Activated effector memory CD4-positive, alpha-beta T cell treated with Interleukin-2 at 50 U/mL for 16 hours (primary cell): ENCODE results near the gene TBC1D5.

ENCODE experiments used
- DNase-seq: peaks from one replicate; pipeline ENCODE4 v3.0.0-alpha.2; 2020

TBC1D5 gene

DNA sequence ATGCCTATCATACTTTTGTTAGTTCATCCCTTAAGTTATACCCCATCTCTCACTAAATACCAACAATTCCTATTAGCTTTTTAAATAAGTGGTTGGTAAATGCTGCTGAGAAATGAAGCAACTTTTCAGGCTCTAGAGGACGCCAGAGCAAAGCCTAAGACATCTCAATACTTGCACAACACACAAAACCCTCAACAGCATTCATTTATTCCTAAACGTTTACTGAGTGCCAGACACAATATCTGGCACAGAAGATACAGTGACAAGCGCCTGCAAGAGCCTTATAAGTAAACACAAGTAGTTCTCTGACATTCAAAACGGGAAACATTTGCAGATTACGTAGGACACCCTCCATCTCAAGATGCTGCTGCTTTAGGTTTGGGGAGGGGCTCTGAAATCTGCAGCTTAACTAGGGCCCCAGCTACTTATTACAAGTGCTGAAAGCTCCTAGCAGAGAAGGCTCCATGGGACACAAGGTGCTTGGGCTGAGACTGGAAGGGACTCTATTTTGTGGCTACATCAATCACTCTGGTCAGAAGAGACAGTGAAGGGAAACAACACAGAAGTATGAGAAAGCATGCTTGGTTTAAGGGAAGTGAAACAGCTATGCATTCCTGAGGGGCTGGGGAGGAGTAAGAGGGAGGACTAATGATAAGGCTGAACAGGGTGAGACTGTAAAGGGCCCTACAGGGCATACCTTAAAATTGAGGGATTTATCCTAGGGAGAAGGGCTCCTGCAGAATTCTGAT, 546.4 kb downstream of the TBC1D5 start:
- DNase-seq: no peak

DNA sequence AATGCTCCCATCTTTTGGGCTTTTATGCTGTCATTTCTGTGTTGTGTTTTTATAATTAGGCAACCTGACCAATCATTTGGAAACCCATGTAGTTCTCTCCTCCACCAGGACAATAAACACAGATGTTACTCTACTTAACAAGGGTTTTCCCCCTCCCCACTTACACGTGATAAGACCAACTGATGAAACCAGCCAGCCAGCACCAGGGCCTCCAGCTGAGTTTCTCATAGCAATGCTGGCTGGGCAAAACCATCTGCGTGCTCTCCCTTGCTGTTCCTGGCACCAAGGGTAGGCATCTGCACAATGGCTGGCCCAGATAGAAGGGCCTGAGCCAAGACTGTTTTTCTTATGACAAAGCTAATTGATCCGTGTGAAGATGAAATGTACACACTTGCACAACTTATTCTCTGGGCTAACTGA, 547.2 kb downstream of the TBC1D5 start:
- no peak for DNase-seq

DNA sequence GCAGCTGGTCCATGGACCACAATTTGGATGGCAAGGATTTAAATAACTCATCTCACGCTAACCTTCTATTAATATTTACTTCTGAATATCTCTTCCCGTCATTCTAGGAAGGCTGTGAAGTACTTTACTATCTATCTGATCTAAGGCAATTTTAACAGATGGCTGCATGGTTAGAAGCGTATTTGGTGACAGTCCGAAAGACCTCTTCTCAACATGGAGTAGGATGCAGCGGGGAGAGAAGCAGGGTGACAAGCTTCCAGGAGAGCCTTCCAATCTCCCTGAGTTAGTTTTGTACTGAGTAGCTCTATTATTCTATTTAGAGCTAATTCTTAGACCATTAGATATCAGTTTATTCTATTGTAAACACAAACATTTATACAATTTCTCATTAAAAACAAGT, 548.3 kb downstream of the TBC1D5 start:
- no peak for DNase-seq

DNA sequence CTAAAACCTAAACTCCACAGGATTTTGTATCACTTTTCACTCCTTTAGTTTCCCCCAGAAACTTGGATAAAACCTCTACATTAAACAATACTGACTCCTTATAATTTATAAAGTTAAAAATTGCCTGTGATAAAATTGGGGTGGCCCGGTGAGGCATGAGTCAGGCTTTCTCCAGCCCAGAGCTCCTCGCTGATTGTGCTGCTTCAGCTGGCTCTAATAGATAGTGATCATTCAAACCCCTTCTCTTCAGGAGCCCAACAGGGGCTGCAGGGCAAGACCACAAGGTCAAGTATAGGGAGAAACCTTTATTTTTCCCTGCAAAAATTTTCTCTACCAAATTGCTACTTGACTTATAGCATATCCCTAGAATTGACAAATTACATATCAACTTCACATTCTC, 549.4 kb downstream of the TBC1D5 start:
- DNase-seq: no peak

DNA sequence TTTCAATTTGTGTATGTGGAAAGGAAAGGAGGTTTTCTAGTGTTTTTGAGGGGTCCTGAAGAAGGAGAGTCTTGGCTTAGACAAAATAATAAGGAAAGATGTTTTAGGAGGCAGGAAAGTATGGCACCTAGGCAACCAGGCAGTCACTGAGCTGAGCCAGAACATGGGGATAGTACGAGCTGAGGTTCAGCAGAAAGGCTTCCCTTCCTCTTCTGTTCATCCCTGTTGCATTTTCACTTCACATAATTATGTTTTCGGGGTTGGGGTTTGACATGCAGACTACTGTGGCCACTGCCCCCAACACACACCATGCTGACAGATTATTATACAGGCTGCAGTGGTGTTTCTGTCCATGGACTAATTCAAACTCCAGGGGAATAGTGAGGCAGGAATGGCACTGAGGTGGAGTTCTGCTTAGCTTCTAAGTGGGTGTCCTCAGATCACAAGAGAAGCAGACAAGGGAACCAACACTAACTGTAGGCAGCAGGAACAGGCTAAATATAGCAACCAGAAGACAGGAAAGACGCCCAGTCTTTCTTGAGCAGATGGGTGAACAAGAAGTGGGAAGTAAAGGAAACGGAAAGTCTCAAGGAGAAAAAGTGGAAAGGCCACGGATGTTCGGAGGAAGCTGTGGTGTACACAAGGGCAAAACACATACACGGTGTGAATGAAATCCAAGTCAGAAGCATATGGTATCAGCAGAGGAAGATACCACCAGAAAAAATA, 551.9 kb downstream of the TBC1D5 start:
- DNase-seq: no peak

DNA sequence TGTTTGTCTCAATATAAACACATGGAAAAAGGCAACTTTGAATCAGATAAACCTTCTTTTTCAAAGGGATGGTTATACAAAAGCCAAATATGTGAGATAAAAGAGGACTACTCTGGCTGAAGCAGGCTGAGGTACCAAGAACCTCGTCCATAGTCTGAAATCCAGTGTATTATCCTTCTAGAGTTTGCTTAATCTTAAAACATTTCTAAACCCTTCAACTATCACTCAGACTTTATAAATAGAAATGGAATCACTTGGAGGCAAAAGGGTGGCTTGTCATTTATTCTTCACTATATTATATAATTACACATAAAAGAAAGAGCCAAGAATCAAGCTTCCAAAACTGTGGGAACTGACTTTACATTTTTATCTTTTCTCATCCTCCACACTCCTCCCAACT, 554.1 kb downstream of the TBC1D5 start:
- no peak for DNase-seq

DNA sequence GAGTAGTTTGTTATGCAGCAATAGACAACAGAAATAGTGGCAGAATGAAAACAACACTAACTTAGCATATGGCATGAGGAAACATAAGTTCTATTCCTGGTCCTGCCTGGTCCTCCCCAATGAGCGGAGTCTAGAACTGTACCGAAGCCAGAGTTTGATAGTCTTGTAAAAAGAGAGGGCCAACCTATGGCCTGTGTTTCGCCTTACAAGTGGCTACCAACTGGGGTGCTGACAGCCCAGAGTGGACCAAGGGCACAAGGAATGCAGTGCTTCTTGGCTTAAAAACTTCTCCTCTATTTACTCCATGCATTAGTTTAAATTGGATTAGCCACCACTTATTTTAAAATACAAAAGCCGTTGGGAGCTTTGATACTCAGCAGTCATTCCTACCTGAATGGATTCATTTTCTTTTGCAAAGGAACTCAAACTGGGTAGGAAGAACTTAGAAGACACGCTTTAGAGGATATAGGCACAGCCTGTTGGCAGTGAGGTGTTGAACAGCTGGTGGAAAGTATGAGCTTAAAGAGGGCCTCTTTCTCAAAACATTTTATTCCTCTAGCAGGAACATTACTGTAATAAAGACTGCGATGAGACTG, 554.7 kb downstream of the TBC1D5 start:
- DNase-seq: no peak

DNA sequence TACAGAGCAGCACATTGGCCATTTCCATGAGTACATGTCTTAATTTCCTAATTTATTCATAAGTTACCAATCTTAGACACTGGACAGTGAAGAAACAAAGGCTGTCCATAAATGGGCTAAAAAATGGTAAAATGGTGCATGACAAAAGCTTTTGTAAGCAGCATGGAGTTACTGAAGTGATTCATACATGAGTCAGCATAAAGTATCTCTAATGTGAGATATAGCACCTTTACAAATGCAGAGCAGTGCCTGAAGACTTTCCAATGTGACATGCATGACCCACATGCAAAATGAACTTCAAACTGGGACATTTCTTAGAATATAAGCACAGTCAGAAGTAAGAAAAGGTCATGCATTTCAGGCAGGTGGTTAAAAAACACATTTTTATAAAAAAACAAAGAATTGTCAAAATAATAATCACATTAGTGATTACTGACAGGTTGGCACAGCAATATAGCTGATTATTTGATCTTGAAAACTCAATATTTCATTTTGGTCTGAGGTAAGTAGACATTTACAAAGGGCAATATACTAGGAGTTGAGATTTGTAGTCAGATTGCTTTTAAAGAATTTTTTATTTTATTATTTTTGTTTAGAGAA, 558.4 kb downstream of the TBC1D5 start:
- DNase-seq: no peak

DNA sequence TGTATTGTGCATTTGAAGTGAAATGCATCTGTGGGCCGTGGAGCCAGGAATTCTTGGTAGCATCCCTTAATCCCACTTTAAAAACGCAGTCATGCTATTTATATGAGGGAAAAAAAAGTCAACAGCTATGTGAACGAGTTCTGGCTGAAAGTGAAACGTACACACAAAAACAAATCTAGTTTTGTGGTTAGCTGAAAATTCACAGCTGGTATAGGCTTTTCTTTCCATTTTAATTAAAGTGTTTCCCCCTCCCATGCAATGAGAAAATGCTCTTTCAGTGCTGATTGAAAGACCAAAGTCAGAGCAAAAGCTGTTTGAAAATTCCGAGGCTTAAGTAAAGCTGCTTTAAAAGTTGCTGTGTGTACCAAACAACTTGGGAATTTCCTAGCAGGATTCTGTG, 560.3 kb downstream of the TBC1D5 start:
- no peak for DNase-seq

DNA sequence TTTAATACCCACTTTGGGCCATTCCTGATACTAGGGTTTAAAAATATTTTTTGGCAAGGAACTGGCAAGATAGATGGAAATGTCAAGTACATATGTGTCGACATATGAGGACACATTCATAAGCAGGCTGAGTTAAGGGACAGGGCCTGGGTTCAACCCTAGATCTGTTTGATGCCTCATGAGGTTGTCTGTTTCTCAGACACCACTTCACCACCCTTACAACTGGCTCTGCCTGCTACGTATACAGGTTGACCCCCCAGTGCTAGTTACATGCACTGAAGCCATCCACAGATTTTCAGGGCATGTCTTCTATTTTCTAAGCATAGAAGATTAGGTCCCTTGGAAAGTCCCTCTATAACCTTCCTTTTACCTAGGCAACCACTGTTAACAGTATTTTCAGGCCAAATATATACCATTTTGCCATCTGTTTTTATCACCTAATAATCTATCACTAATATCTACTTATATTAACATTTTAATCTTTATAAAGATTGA, 561.0 kb downstream of the TBC1D5 start:
- DNase-seq: no peak

DNA sequence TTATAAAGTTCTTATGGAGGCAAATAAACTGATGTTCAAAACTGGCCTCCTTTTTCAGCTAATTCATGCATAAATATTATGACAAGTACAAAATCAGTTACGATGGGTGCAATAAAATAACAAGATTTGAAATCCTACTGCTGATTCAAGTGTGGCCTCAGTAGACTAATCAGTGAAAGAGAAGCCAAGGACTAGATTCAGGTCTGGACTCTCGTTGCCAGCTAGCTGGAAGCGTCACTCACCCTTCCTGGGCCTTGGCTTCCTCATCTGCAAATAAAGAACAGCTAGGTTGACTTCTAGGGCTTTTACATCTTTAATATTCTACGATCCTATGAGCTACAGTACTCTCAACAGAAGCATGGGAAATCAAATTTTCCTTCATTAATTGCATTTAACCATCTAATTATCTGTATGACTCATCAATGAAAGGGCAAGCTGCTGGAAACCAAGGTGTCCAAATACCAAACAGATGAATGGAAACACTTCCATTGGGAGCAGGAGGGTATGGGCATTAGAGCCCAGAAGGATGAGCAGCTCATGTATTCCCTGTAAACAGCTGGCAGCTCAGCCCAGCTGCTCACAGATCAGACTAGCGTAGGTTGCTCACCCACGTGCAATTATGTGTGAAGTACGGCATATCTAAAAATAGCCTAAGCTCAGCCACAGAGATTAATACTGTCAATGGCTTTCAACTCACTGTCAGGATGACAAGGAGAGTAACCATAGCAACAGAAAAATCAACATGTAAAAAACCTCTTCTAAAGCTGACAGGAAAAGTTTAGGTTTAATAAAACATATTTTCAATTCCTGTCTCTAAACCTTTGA, 562.8 kb downstream of the TBC1D5 start:
- DNase-seq: no peak

DNA sequence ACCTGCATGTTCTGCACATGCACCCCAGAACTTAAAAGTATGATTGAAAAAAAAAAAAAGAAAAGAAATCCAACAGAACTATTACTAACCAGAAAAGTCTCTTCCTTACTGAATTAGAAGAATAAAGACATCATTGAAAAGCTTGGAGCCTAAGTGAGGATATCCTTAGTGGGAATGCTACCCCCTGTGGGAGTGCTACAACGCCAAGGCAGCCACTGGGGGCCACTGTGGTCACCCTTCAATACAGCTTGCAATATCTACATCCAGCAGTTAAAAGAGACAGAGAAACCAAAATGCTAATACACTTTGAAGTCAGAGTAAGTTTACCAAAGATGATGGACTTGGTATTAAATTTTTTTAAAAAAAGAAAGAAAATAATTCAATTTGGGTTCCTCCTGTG, 565.7 kb downstream of the TBC1D5 start:
- no peak for DNase-seq

DNA sequence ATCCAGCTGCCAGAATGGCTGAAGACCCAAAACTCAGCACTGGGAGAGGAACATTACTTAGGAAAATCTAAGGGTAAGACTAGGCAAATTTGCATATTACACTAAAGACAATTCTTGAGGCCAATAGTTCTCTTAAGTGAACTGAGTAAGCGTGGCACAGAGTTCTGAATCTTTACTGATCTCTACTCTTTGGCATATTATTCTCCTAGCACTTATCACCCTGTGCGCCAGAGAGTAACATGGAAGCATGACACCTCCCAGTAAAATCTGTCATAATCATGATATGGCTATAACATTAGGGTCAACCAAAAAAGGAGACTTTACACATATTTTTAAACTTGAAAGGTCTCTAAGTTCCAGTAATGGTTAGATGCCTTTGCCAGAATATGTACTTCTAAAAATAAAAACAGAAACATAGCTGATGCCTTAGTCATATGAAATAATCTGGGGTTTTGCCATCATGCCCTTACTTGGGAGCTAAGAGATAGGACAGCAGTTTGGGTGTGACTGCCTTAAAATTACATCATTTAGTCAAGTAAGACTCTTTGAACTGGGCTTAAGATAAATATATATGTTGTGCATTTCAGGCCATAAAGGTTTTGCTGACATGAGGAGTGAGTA, 567.1 kb downstream of the TBC1D5 start:
- no peak for DNase-seq

DNA sequence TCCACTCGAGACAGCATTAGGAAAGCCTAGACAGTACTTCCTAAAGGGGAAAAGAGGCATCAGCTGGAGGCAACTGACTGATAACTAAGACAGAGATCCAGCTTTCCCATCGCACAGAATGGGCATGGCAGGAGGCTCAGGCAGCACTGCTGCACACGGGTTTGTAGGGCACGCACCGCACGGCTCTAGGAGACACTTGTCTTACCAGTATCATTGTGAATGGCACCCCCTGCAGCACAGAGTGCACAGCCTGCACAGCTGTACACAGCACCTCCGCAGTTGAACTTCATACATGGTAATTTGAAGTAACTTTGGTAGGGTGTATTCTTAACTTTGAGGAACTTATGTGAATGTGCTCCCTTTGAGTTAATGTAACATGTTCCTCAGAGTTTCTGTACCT, 576.1 kb downstream of the TBC1D5 start:
- no peak for DNase-seq

DNA sequence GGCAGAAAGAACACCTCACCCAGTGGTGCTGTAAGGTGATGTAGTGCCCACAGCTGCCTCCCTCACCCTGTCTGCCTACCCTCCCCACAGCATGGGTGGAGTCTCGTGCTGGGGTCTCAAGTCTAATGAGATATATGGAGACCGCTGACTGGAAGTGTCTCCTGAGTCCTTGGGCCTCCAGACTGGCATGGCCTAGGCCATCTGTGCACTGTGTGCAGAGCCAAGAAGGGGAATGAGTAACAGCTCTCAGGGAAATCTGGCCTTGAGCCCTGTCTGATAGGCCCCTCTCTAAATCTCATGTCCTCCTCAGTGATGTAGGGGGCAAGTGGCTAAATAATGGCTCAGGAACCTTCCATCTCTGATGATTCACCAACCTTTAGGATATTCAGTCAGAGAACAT, 580.3 kb downstream of the TBC1D5 start:
- no peak for DNase-seq

DNA sequence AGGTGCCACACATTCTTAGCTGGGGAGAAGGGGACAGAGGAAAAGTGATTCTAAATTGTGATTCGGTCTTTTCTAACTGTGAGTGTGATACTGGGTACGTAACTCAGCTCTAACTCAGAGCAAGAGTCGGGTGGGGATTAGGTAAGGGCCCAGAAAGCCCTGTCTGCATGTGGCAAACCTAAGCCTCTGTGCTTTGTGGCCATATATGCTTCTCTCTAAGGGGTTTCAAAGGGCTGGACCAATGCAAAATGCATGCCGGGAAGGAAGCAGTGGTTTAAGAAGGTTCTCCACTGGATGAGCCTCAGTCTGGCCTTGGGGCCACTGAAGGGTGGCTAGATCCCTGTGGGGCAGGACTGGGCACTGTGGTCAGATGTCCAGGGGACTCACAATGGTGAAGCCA, 581.8 kb downstream of the TBC1D5 start:
- no peak for DNase-seq

DNA sequence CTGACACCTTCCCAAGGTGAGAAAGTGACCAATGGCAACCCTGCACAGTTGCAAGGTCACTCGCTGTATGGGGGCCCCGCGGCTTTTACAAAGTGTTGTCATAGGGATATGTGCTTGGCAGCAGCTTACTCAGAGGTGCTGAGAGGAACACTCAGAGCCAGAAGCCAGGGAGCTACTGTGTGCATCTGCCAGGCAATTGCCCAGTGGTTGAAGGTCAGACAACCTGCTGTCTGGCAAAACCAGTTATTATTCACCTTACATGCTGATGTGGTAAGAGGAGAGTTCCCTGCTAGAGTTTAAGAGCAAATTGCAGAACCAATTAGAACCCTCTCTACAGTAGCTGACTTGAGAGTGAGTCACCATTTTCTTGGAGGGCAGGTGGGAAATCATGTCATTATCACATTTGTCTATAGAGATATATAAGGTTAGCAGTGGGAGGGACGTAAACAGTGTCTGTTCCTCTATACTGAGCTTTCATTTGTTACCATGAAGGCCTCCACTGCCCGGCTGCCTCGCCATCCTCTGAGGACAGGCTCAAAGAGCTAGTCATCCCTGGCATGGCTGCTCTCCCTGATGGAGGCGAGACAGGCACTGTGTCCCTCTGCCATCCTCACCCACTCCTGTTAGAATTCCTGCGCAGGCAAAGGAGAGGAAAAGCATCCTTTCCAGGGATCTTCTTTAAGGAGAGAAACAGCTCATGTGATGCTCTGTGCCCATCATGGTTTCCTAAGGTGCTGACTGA, 583.3 kb downstream of the TBC1D5 start:
- DNase-seq: no peak

DNA sequence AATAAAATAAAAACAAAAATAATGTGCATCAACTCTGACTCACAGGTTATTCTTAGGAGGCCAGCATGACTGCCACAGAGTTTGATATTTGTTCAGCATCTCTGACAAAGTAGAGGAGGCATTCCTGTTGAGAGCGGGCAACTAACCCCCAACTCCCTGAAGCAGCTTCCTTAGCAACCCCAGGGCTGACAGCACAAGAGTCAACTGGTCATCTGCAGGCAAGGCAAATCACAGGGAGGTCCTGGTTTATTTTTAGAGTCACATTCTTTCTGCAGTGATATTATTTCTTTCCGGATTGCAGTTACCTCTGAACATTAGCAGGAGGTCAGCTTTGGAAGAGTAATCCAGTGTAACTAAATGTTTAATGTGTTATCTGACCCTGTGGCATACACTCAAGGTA, 584.7 kb downstream of the TBC1D5 start:
- DNase-seq: no peak

DNA sequence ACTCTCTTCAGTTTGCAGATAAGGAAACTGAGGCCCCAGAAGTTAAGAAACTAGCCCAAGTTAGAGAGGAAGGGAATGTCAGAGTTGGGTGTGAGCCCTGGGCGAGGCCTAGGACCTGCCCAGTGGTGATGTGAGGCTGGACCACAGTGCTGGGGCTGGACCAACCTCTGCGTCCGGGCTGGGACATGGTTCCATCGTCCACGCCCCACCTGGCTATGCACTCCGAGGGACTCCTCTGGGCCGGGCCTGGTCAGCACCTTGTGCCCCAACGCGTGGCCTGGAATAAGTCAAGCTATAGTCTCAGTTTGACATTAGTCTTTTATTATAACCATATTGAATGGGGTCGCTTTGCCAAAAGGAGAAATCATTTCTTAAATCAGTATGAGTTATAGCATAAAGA, 585.6 kb downstream of the TBC1D5 start:
- no peak for DNase-seq

DNA sequence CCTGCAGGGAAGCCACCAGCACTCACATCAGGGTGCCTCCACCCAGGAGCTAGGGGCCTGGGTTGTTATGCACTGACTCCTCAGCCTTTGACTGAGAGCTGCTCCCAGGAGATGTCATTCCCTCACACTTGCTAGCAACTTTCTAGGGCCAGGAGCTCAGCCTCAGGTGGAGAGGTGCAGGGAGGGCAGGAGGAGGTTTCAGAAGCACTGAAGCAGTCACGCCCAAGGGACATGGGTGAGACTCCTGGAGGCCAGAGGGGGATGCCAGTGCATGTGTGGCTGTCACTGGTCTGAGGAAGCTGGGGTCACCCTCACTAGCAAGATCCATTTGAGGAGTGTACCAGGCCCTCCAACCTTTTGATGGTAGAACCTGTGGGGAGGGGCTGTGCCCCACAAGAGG, 586.5 kb downstream of the TBC1D5 start:
- no peak for DNase-seq

DNA sequence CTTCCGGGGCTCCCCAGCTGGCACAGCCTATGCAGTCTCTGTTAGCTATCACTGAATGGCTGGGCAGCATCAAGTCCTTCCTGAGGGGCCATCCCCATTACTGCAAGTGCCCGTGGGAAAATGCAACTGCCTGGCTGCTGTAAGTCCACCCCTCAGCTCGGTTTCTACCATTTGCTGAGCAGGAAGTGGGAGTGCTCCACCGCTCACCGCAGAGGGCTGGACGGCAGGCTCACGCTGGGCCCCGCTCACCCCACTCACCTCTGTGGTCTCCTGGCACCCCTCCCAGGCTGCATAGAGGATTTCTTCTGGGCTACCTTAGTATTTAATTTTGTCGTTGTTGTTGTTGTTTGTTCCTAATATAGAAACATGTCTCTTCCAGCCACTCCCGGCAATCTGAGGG, 587.5 kb downstream of the TBC1D5 start:
- no peak for DNase-seq

DNA sequence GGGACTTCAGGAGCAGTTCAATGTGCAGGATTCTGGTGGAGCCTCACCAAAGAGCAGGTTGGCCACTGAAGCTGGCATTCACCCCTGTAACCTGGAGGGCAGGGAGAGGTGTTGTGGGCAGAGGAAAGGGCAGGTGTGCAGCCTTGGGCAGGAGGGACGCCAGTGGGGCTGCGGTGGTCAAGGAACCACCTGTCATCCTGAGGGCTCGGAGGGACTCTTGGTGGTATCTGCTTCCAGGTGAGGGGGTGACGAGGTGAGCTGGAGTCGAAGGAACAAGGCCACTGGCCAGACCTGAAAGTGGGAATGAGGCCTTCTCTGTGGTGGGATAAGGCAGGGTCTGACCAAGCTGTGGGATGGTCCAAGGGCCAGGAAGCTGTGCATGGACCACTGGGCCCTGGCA, 588.2 kb downstream of the TBC1D5 start:
- no peak for DNase-seq
